ENCODE results near the gene TM9SF3.
"Not testable (repeated sequence)": the region's sequence is repeated elsewhere in the genome, so short reads cannot be mapped to it uniquely, and the experiment has no call there.

The TM9SF3 gene

DNA sequence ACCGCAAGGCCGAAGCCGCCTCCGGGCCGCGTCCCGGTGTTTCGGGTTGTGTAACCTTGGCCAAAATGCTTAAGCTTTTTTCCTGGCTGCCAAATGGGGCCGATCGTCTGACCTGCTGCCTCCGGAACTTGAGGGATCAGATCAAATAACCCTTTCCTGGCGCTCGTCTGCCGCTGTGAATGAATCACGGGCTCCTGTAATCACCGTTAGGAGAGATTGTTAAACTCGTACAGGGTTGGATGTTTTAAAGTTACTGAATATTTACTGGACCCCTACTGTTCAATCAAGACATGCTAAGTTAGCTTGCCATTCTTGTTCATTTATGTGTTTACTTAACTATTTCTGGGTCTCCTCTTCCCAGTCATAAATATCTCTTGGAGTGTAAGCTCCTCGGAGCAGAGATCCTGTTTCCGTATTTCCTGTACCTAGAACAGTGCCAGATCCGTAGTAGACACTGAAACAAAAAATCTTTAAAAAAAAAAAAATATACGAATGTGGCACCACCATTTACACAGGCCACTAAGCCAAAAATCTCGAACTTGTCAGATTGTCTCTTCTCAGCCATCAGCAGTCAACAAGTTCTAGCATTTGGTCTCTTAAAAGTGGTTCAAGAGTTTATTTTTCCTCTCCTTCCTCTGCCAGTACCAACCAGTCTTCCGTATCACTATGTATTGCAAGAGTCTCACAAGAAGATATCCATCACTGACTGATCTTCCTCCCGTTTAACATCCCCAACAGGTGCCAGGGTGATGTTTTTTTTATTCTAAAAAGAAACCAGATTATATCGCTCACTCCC is 650 bp upstream of the TM9SF3 start:
- no peak overlapping the region for H3K27ac Mint-ChIP-seq
- ATAC-seq (peak; percentile 20), DNase-seq (no peak)
- H3K27me3 Mint-ChIP-seq, result no peaks in the 10 kb centered on the region
- H3K36me3 Mint-ChIP-seq (ENCODE audit: low read depth), result peaks cover 11% of the 10 kb centered on the region
- peaks cover 33% of the 10 kb centered on the region for H3K4me1 Mint-ChIP-seq
- H3K4me3 Mint-ChIP-seq, result no peak overlapping the region
- H3K9me3 Mint-ChIP-seq, result no peaks in the 10 kb centered on the region

DNA sequence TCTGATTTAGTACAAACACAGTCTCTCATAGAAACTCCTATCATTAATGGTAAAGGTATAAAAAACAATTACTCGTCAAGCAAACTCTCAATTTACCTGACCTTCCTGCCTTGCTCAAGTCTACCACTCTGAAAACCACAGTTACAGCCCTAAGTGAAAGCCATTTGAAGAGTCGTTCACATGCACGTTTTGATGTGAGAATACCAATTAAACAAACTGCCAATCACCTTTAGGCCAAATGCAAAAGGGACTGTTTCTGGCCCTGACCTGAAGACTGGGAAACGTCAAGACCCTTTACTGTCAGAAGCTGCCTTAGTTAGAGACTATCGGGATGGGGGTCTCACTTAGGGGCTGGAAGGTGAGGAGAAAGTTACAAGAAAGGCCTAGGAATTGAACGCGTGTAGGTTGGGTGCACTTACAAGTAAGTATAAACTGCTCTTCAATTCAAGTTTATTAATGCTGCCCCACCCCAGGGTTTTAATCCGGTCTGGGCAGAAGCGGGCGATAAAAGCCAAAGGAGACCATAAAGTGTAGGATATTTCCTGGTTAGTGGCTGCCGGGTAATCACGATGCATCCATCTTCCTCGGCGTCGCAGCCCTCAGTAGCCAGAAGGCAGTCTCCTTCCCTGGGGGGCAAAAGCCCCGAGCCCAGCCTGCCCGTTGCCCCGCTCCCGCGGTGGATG is 935 bp downstream of the TM9SF3 start:
- Mint-ChIP-seq H3K9me3 (no peaks in the 10 kb centered on the region), H3K27me3 (no peaks in the 10 kb centered on the region), H3K4me3 (no peak overlapping the region), H3K4me1 (peaks cover 47% of the 10 kb centered on the region), H3K36me3 (ENCODE audit: low read depth) (peaks cover 7% of the 10 kb centered on the region), H3K27ac (peak overlapping the region; percentile 95)
- DNase-seq (no peak), ATAC-seq (peak; percentile 10)

DNA sequence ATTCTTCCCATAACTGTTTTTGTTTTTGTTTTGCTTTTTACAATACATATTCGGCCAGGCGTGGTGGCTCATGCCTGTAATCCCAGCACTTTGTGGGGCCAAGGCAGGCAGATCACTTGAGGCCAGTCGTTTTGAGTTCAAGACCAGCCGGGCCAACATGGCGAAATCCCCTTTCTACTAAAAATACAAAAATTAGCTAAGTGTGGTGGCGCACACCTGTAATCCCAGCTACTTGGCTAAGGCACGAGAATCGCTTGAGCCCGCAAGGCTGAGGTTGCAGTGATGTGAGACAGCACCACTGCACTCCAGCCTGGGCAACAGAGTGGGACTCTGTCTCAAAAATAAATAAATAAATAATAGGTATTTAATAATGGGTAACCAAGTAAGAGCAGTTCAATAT is 2.3 kb downstream of the TM9SF3 start:
- H3K4me1 Mint-ChIP-seq, result peaks cover 55% of the 10 kb centered on the region
- no peak overlapping the region for H3K27ac Mint-ChIP-seq
- peak overlapping the region; percentile 35 for H3K4me3 Mint-ChIP-seq
- ATAC-seq (no peak), DNase-seq (no peak)
- peaks cover 12% of the 10 kb centered on the region for H3K36me3 Mint-ChIP-seq (ENCODE audit: low read depth)
- no peaks in the 10 kb centered on the region for H3K9me3 Mint-ChIP-seq
- no peaks in the 10 kb centered on the region for H3K27me3 Mint-ChIP-seq

GRCh38 chr10:96584035-96584434 is 2.8 kb downstream of the TM9SF3 start:
- peaks cover 56% of the 10 kb centered on the region for H3K4me1 Mint-ChIP-seq

DNA sequence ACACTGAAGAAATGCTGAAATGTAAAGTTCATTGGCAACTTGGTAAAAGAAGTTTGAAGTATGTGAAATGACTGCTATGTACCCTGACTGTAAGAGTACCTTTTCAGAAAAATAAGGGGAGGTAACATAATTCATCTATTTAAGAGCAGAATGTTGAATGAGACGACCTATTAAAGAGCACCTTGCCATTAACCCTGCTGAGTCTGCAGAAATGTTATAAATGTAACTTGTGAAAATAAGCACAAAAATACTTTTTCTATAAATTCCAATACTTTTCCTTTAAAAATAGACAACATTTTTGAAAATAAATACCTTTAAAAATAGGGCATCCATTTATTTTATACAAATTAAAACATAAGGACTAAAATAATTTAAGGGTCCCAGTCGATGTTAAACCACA is 7.7 kb downstream of the TM9SF3 start:
- DNase-seq (no peak), ATAC-seq (no peak)
- H3K27me3 Mint-ChIP-seq, result no peaks in the 10 kb centered on the region
- H3K4me3 Mint-ChIP-seq, result no peak overlapping the region
- H3K36me3 Mint-ChIP-seq (ENCODE audit: low read depth), result peaks cover 43% of the 10 kb centered on the region
- H3K9me3 Mint-ChIP-seq, result no peaks in the 10 kb centered on the region
- peaks cover 72% of the 10 kb centered on the region for H3K4me1 Mint-ChIP-seq
- no peak overlapping the region for H3K27ac Mint-ChIP-seq

More at GRCh38 chr10:96584035-96584434, 2.8 kb downstream of the TM9SF3 start:
- H3K27ac Mint-ChIP-seq, result no peak overlapping the region
- H3K9me3 Mint-ChIP-seq, result no peaks in the 10 kb centered on the region
- no peak for ATAC-seq
- no peak for DNase-seq
- H3K27me3 Mint-ChIP-seq, result no peaks in the 10 kb centered on the region
- H3K36me3 Mint-ChIP-seq (ENCODE audit: low read depth), result peaks cover 13% of the 10 kb centered on the region
- H3K4me3 Mint-ChIP-seq, result peak overlapping the region; percentile 35

DNA sequence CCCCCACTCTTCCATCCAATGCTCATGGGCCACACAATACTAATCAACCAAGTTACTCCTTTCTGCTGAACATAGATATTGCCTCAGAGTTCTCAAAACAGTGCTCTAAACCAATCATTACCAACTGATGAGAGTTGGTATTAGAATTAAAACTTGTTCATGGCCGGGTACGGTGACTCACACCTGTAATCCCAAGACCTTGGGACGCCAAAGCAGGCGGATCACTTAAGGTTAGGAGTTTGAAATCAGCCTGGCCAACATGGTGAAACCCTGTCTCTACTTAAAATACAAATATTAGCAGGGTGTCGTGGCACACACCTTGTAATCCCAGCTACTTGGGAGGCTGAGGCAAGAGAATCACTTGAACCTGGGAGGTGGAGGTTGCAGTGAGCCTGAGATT is 8.2 kb downstream of the TM9SF3 start:
- DNase-seq (no peak), ATAC-seq (no peak)
- Mint-ChIP-seq H3K4me3 (no peak overlapping the region), H3K36me3 (ENCODE audit: low read depth) (peaks cover 44% of the 10 kb centered on the region), H3K27me3 (no peaks in the 10 kb centered on the region), H3K4me1 (peaks cover 68% of the 10 kb centered on the region), H3K9me3 (no peaks in the 10 kb centered on the region), H3K27ac (no peak overlapping the region)

DNA sequence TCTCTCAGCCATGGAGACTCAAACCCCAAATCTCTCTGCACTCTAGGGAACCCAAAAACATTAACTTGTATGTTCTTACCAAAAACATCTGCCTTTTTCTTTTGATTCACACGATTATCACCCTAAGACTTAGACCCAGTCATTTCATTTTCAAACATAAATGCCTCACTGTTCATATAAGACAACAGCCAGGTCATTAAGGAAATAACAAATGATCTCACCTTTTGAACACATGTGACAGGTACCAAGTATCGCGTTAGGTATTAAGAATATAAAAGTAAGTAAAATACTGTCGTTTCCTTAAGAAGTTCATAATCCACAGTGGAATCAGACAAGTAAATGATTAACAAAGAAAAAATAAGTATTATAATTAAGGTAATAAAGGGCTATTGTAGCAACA is 8.8 kb downstream of the TM9SF3 start:
- no peak for ATAC-seq
- no peak for DNase-seq
- H3K27ac Mint-ChIP-seq, result no peak overlapping the region
- peaks cover 47% of the 10 kb centered on the region for H3K36me3 Mint-ChIP-seq (ENCODE audit: low read depth)
- no peak overlapping the region for H3K4me3 Mint-ChIP-seq
- peaks cover 64% of the 10 kb centered on the region for H3K4me1 Mint-ChIP-seq
- H3K9me3 Mint-ChIP-seq, result no peaks in the 10 kb centered on the region
- no peaks in the 10 kb centered on the region for H3K27me3 Mint-ChIP-seq

DNA sequence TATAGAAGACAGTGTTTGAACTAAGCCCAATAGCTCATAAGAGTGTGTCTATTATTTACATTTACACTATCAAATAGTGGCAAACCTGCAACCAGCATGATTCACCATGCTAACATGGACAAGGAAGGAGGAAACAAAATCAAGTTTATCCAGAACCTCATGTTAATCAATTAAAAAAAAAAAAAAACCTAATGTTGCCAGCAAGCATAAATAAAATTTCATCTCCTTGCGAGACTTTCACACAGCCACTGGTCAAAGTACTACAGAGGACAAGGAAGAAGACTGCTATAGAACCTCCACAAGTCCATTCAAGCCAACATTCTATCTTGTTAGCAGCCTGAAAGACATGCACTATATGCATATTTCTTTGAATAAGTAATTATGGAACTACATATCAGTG is 9.7 kb downstream of the TM9SF3 start:
- no peak overlapping the region for H3K4me3 Mint-ChIP-seq
- no peak for ATAC-seq
- H3K27me3 Mint-ChIP-seq, result no peaks in the 10 kb centered on the region
- H3K36me3 Mint-ChIP-seq (ENCODE audit: low read depth), result peaks cover 54% of the 10 kb centered on the region
- no peaks in the 10 kb centered on the region for H3K9me3 Mint-ChIP-seq
- no peak for DNase-seq
- H3K27ac Mint-ChIP-seq, result no peak overlapping the region
- H3K4me1 Mint-ChIP-seq, result peaks cover 60% of the 10 kb centered on the region

- Mint-ChIP-seq H3K27me3 (no peaks in the 10 kb centered on the region), H3K9me3 (no peaks in the 10 kb centered on the region), H3K4me1 (peaks cover 58% of the 10 kb centered on the region), H3K4me3 (no peak overlapping the region), H3K36me3 (ENCODE audit: low read depth) (peaks cover 58% of the 10 kb centered on the region), H3K27ac (no peak overlapping the region)
- no peak for DNase-seq
- ATAC-seq, result no peak
Observed at GRCh38 chr10:96576277-96576980, 10.4 kb downstream of the TM9SF3 start.

- H3K27me3 Mint-ChIP-seq, H3K27ac Mint-ChIP-seq, H3K9me3 Mint-ChIP-seq, DNase-seq, H3K4me3 Mint-ChIP-seq, ATAC-seq: not testable (repeated sequence)
- peaks cover 47% of the 10 kb centered on the region for H3K4me1 Mint-ChIP-seq
- H3K36me3 Mint-ChIP-seq (ENCODE audit: low read depth), result peaks cover 56% of the 10 kb centered on the region
Observed at GRCh38 chr10:96574564-96574963, 12.2 kb downstream of the TM9SF3 start.

DNA sequence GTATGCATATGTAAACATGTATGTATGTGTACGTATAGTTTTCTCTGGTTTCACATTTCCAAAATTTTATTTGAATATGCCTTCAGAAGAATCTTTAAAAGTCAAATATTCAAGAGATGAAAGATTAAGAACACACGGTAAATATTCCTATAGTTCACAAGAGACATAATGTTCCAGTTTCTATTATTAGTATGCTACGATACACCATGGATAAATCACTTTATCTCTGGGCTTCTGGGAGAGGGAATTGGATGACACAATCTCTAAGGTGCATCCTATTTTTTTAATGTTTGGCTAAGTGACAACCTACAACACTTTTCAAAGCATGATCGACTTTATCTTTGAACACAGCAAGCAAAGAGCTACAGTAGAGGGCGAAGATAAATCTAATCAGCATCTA is 13.8 kb downstream of the TM9SF3 start:
- H3K27me3 Mint-ChIP-seq, result no peaks in the 10 kb centered on the region
- no peak overlapping the region for H3K27ac Mint-ChIP-seq
- DNase-seq, result no peak
- peaks cover 55% of the 10 kb centered on the region for H3K36me3 Mint-ChIP-seq (ENCODE audit: low read depth)
- H3K4me3 Mint-ChIP-seq, result no peak overlapping the region
- peaks cover 38% of the 10 kb centered on the region for H3K4me1 Mint-ChIP-seq
- no peak for ATAC-seq
- H3K9me3 Mint-ChIP-seq, result no peaks in the 10 kb centered on the region

- Mint-ChIP-seq H3K27me3 (no peaks in the 10 kb centered on the region), H3K36me3 (ENCODE audit: low read depth) (peaks cover 48% of the 10 kb centered on the region), H3K4me3 (no peak overlapping the region), H3K9me3 (no peaks in the 10 kb centered on the region), H3K4me1 (peaks cover 34% of the 10 kb centered on the region), H3K27ac (no peak overlapping the region)
- DNase-seq (no peak), ATAC-seq (no peak)
Observed at GRCh38 chr10:96570983-96571964, 15.5 kb downstream of the TM9SF3 start.

DNA sequence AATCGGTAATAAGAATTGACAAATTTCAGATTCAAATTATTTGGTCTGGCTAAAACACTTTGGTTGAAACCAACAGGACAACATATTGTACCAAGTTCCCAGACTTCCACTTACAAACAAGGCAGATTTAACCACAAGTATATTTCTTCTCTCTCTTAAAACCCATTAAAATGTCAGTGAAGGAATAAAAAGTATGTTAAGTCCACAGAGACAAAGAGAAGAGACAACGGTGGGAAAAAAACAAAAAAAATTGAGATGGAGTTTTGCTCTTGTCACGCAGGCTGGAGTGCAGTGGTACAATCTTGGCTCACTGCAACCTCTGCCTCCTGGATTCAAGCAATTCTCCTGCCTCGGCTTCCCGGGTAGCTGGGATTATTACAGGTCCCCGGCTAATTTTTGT is 16.3 kb downstream of the TM9SF3 start:
- Mint-ChIP-seq H3K27me3 (no peaks in the 10 kb centered on the region), H3K4me1 (peaks cover 37% of the 10 kb centered on the region), H3K9me3 (no peaks in the 10 kb centered on the region), H3K27ac (no peak overlapping the region), H3K36me3 (ENCODE audit: low read depth) (peaks cover 43% of the 10 kb centered on the region), H3K4me3 (no peak overlapping the region)
- ATAC-seq (no peak), DNase-seq (no peak)

DNA sequence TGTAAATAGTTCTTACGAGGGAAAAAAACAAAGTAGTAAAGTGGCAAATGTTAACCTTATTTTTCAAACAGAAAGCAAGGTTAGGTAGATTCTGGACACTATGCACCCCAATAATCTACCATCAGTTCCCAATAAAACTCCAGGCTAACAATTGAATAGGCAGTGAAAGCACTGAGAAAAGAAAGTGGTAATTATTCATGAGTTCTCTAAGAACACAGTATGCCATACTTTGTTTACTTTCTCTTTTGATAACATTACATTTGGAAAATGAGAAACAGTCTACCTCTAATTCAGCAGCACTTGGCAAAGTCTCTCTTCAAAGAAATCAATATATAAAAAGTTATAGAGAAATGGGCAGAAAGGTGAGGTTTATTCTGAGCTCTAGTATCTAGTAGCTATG is 18.4 kb downstream of the TM9SF3 start:
- H3K27ac Mint-ChIP-seq, result no peak overlapping the region
- no peaks in the 10 kb centered on the region for H3K27me3 Mint-ChIP-seq
- ATAC-seq (no peak), DNase-seq (no peak)
- H3K4me3 Mint-ChIP-seq, result no peak overlapping the region
- H3K4me1 Mint-ChIP-seq, result peaks cover 35% of the 10 kb centered on the region
- H3K36me3 Mint-ChIP-seq (ENCODE audit: low read depth), result peaks cover 40% of the 10 kb centered on the region
- H3K9me3 Mint-ChIP-seq, result no peaks in the 10 kb centered on the region

Data from activated naive CD8-positive, alpha-beta T cell treated with anti-CD3 and anti-CD28 coated beads, Interleukin-2, amount 50 U/mL, for 24 hours (primary cell).